ENCODE results near the gene COX5A. TPM values are rescaled to one million over a fixed set of nuclear protein-coding genes. Genes with fewer than 3 reads are reported as not detected.
A peak's percentile ranks its signal among the peaks of the same experiment; 100 is the strongest.

The COX5A gene
- total and polyA plus RNA-seq, 2 of the 13 experiments (the other 11 are each of a cell fraction or from before 2014, with no cell fraction given), result 158 to 218 TPM

DNA sequence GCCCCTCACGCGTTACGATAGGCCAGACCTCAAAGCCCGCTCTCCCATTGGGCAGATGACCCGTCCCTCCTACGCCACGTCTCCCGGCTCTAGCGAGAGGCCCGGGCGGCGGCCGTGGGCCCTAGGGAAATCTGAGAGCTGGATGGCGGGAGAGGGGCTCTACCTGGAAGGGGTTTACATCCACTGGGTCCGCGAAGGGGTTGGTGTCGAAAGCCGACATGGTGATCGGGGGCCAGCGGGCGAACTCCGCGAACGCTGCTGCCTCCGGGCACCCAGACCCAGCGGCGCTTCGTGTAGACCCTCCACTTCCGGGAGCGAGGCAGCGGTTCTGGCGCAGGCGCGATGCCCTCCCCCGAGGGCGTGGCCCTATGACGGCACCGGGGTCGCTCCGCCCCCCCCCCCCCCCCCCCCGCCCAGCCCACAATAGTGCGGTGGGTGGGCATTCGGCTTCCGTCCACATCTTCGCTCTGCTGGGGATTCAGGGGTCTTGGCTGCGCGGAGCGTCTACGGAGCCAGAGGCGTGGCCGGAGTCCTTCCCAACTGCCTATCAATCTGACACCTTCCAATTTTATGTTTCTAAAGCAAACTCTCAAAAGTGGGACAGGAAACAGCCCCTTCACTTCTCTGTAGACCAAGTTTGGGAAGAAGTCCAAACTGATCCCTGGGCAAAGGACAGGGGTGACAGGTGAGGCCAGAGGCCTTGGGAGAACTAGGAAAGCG, 64.7 kb downstream of the COX5A start, which contains the start of gene SCAMP2 (continued):
- TF ChIP-seq, protein P1, sequence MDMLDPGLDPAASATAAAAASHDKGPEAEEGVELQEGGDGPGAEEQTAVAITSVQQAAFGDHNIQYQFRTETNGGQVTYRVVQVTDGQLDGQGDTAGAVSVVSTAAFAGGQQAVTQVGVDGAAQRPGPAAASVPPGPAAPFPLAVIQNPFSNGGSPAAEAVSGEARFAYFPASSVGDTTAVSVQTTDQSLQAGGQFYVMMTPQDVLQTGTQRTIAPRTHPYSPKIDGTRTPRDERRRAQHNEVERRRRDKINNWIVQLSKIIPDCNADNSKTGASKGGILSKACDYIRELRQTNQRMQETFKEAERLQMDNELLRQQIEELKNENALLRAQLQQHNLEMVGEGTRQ (IDR thresholded peaks at IDR 0.05; ENCODE audit: low read depth, low read length), result no peak
- TF ChIP-seq, protein P1 (CRISPR knock-in tag; IDR thresholded peaks at IDR 0.05; ENCODE audit: borderline replicate concordance), result no peak
- 0 out of 2 replicates have a peak, but pooled peaks have one; percentile 31 for TF ChIP-seq ZBTB26 (CRISPR knock-in tag; IDR thresholded peaks at IDR 0.05; ENCODE audit: borderline replicate concordance)
- TF ChIP-seq ZNF773 (CRISPR knock-in tag; IDR thresholded peaks at IDR 0.05; ENCODE audit: borderline replicate concordance), result no peak
- TF ChIP-seq, protein P2, sequence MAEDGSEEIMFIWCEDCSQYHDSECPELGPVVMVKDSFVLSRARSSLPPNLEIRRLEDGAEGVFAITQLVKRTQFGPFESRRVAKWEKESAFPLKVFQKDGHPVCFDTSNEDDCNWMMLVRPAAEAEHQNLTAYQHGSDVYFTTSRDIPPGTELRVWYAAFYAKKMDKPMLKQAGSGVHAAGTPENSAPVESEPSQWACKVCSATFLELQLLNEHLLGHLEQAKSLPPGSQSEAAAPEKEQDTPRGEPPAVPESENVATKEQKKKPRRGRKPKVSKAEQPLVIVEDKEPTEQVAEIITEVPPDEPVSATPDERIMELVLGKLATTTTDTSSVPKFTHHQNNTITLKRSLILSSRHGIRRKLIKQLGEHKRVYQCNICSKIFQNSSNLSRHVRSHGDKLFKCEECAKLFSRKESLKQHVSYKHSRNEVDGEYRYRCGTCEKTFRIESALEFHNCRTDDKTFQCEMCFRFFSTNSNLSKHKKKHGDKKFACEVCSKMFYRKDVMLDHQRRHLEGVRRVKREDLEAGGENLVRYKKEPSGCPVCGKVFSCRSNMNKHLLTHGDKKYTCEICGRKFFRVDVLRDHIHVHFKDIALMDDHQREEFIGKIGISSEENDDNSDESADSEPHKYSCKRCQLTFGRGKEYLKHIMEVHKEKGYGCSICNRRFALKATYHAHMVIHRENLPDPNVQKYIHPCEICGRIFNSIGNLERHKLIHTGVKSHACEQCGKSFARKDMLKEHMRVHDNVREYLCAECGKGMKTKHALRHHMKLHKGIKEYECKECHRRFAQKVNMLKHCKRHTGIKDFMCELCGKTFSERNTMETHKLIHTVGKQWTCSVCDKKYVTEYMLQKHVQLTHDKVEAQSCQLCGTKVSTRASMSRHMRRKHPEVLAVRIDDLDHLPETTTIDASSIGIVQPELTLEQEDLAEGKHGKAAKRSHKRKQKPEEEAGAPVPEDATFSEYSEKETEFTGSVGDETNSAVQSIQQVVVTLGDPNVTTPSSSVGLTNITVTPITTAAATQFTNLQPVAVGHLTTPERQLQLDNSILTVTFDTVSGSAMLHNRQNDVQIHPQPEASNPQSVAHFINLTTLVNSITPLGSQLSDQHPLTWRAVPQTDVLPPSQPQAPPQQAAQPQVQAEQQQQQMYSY (CRISPR knock-in tag; IDR thresholded peaks at IDR 0.05), result no peak
- peak; percentile 55; the same call in 1 of the 2 replicates for TF ChIP-seq AHR (CRISPR knock-in tag; IDR thresholded peaks at IDR 0.05)
- TF ChIP-seq GABPA (IDR thresholded peaks at IDR 0.05; ENCODE audit: low read depth, low read length), result peak; percentile 53
- peak; percentile 77 for TF ChIP-seq GABPA (CRISPR knock-in tag; IDR thresholded peaks at IDR 0.05; ENCODE audit: low read depth)
- TF ChIP-seq, protein P3, sequence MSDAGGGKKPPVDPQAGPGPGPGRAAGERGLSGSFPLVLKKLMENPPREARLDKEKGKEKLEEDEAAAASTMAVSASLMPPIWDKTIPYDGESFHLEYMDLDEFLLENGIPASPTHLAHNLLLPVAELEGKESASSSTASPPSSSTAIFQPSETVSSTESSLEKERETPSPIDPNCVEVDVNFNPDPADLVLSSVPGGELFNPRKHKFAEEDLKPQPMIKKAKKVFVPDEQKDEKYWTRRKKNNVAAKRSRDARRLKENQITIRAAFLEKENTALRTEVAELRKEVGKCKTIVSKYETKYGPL (CRISPR knock-in tag; IDR thresholded peaks at IDR 0.05), result no peak
- no peak for TF ChIP-seq ARID2 (CRISPR knock-in tag; IDR thresholded peaks at IDR 0.05; ENCODE audit: borderline replicate concordance)
- TF ChIP-seq KDM4B (CRISPR knock-in tag; IDR thresholded peaks at IDR 0.05), result no peak
- TF ChIP-seq, protein P4, sequence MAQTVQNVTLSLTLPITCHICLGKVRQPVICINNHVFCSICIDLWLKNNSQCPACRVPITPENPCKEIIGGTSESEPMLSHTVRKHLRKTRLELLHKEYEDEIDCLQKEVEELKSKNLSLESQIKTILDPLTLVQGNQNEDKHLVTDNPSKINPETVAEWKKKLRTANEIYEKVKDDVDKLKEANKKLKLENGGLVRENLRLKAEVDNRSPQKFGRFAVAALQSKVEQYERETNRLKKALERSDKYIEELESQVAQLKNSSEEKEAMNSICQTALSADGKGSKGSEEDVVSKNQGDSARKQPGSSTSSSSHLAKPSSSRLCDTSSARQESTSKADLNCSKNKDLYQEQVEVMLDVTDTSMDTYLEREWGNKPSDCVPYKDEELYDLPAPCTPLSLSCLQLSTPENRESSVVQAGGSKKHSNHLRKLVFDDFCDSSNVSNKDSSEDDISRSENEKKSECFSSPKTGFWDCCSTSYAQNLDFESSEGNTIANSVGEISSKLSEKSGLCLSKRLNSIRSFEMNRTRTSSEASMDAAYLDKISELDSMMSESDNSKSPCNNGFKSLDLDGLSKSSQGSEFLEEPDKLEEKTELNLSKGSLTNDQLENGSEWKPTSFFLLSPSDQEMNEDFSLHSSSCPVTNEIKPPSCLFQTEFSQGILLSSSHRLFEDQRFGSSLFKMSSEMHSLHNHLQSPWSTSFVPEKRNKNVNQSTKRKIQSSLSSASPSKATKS (CRISPR knock-in tag; IDR thresholded peaks at IDR 0.05), result no peak
- TF ChIP-seq ZNF337 (CRISPR knock-in tag; IDR thresholded peaks at IDR 0.05; ENCODE audit: borderline replicate concordance, low read depth), result no peak
- TF ChIP-seq HOXA7 (CRISPR knock-in tag; IDR thresholded peaks at IDR 0.05), result no peak
- TF ChIP-seq MLXIP (CRISPR knock-in tag; IDR thresholded peaks at IDR 0.05; ENCODE audit: borderline replicate concordance), result no peak
- no peak for TF ChIP-seq GTF2F1 (IDR thresholded peaks at IDR 0.05; ENCODE audit: low read length)

All from HepG2 (cell line).